SK-N-SH (cell line): ENCODE results near the gene DNAJC16. TPM values are rescaled to one million over a fixed set of nuclear protein-coding genes. Genes with fewer than 3 reads are reported as not detected.

Experiments used
- CTCF ChIA-PET: fragments of 300-600, 350-600 bp; formaldehyde crosslinking; extraction: SDS; loops from one replicate; lab custom pipeline; 2021; lab: Yijun Ruan, JAX
- POLR2A ChIA-PET: fragments of 350-600 bp; sonication (Branson Sonifier 250); formaldehyde crosslinking; extraction: SDS; loops from one replicate; lab custom pipeline; 2020; ENCODE audit warnings: antibody characterized with exemption, inconsistent platforms; lab: Yijun Ruan, JAX
- DNase-seq: peaks from one replicate; pipeline ENCODE4 v3.0.0; 2012
- H2AFZ ChIP-seq: fragments of 200-600 bp; sonication (generic); 2 replicates; pipeline ENCODE4 v1.8.1; 2016; ENCODE audit warnings: antibody characterized with exemption, mild to moderate bottlenecking, low read depth
- H3F3A ChIP-seq: fragments of 200-600 bp; sonication (generic); replicated peaks from 2 replicates; pipeline ENCODE3; 2016; ENCODE audit warnings: antibody characterized with exemption, mild to moderate bottlenecking; ENCODE audit not compliant: insufficient read depth
- H3K27ac ChIP-seq, 2 experiments: fragments of 200-500 bp in 1 of 2; fragments of 200-600 bp in 1 of 2; sonication (Bioruptor generic) in 1 of 2; sonication (generic), shearing (Covaris generic) in 1 of 2; 2 replicates each; pipeline versions ENCODE4 v1.5.1 to v1.6.1; 2014 to 2016; ENCODE audit warnings: low read depth in 2 of 2, inconsistent platforms in 1 of 2, low read length in 1 of 2, mild to moderate bottlenecking in 1 of 2, mixed read lengths in 1 of 2
- H3K27me3 ChIP-seq: fragments of 200-600 bp; sonication (generic), shearing (Covaris generic); 2 replicates; pipeline ENCODE4 v1.6.1; 2016; ENCODE audit warnings: mixed run types; ENCODE audit not compliant: insufficient read depth
- H3K36me3 ChIP-seq, 2 experiments: fragments of 200-500 bp in 1 of 2; fragments of 200-600 bp in 1 of 2; sonication (Bioruptor generic) in 1 of 2; sonication (generic) in 1 of 2; replicated peaks in 1 of 2; 2 replicates each; pipeline versions ENCODE3 to v1.5.1; 2014 to 2016; ENCODE audit warnings: low read length in 1 of 2, mild to moderate bottlenecking in 1 of 2; ENCODE audit not compliant: insufficient read depth in 2 of 2, control insufficient read depth in 1 of 2
- H3K4me1 ChIP-seq, 2 experiments: fragments of 200-500 bp in 1 of 2; fragments of 200-600 bp in 1 of 2; sonication (Bioruptor generic) in 1 of 2; sonication (generic), shearing (Covaris generic) in 1 of 2; 2 replicates each; pipeline versions ENCODE4 v1.5.1 to v1.6.1; 2014 to 2016; ENCODE audit warnings: low read depth in 1 of 2, low read length in 1 of 2, mixed run types in 1 of 2; ENCODE audit not compliant: insufficient read depth in 2 of 2, control insufficient read depth in 1 of 2
- H3K4me2 ChIP-seq: fragments of 200-600 bp; sonication (generic), shearing (Covaris generic); 2 replicates; pipeline ENCODE4 v1.6.1; 2017; ENCODE audit warnings: mixed run types
- H3K4me3 ChIP-seq, 2 experiments: fragments of 200-500 bp in 1 of 2; fragments of 200-600 bp in 1 of 2; sonication (Bioruptor generic) in 1 of 2; sonication (generic), shearing (Covaris generic) in 1 of 2; 2 replicates each; pipeline versions ENCODE4 v1.5.1 to v1.8.1; 2014 to 2016; ENCODE audit warnings: low read depth in 2 of 2, inconsistent platforms in 1 of 2, low read length in 1 of 2, mild to moderate bottlenecking in 1 of 2, mixed read lengths in 1 of 2, moderate library complexity in 1 of 2
- H3K79me2 ChIP-seq: fragments of 200-600 bp; sonication (generic); 2 replicates; pipeline ENCODE4 v1.8.1; 2017; ENCODE audit warnings: mild to moderate bottlenecking; ENCODE audit not compliant: insufficient read depth
- H3K9ac ChIP-seq: fragments of 200-600 bp; sonication (generic); 2 replicates; pipeline ENCODE4 v1.6.1; 2017; ENCODE audit warnings: mixed run types
- H3K9me2 ChIP-seq: fragments of 200-600 bp; sonication (generic); 2 replicates; pipeline ENCODE4 v1.6.1; 2017; ENCODE audit warnings: mixed run types
- H3K9me3 ChIP-seq: fragments of 200-600 bp; sonication (generic); 2 replicates; pipeline ENCODE4 v1.6.1; 2017; ENCODE audit warnings: mixed run types, mild to moderate bottlenecking, moderate library complexity
- H4K20me1 ChIP-seq: fragments of 200-600 bp; sonication (generic); 2 replicates; pipeline ENCODE4 v1.6.1; 2017; ENCODE audit warnings: mild to moderate bottlenecking, mixed run types; ENCODE audit not compliant: insufficient read depth
- EZH2phosphoT487 ChIP-seq: fragments of 200-600 bp; sonication (generic); IDR thresholded peaks from 2 replicates; pipeline ENCODE4 v1.6.1; 2017; ENCODE audit warnings: low read depth, mixed run types, mild to moderate bottlenecking, antibody characterized with exemption, moderate library complexity, borderline replicate concordance
- FOSL2 ChIP-seq: IDR thresholded peaks from 2 replicates; pipeline ENCODE4 v1.4.0; 2012; ENCODE audit warnings: low read depth, mild to moderate bottlenecking, moderate library complexity, borderline replicate concordance
- GABPA ChIP-seq: IDR thresholded peaks from 2 replicates; pipeline ENCODE4 v1.4.0; 2012; ENCODE audit warnings: low read depth, mild to moderate bottlenecking
- NRF1 ChIP-seq: IDR thresholded peaks from 2 replicates; pipeline ENCODE4 v1.6.1; 2012; ENCODE audit warnings: low read depth, mild to moderate bottlenecking, low read length
- RAD21 ChIP-seq: IDR thresholded peaks from 2 replicates; pipeline ENCODE4 v1.6.1; 2012; ENCODE audit warnings: mild to moderate bottlenecking, low read length
- RXRA ChIP-seq: IDR thresholded peaks from 2 replicates; pipeline ENCODE4 v1.4.0; 2012; ENCODE audit warnings: low read depth, mild to moderate bottlenecking, borderline replicate concordance
- SMC3 ChIP-seq: IDR thresholded peaks from 2 replicates; pipeline ENCODE4 v1.6.1; 2012; ENCODE audit warnings: low read depth, low read length, improper control_type of control experiment
- TCF12 ChIP-seq: IDR thresholded peaks from 2 replicates; pipeline ENCODE4 v1.4.0; 2012
- TEAD4 ChIP-seq: IDR thresholded peaks from 2 replicates; pipeline ENCODE4 v1.4.0; 2012; ENCODE audit warnings: mild to moderate bottlenecking, borderline replicate concordance; ENCODE audit not compliant: insufficient read depth
- USF2 ChIP-seq: fragments of 150-350 bp; IDR thresholded peaks from 2 replicates; pipeline ENCODE4 v1.6.1; 2017; ENCODE audit warnings: antibody characterized with exemption, low read length, low read depth, borderline replicate concordance
- YY1 ChIP-seq: IDR thresholded peaks from 2 replicates; pipeline ENCODE4 v1.4.0; 2012; ENCODE audit warnings: low read depth, mild to moderate bottlenecking
- WGBS: methylation state at CpG from one replicate; pipeline ENCODE4 v1.1.6; 2017; ENCODE audit warnings: low lambda C conversion rate; 5-methylcytosine and 5-hydroxymethylcytosine counted together
- polyA plus RNA-seq, 3 experiments: library from polyadenylated mRNA; depleted of rRNA; stranded (reverse); fragments of >200 nt; gene quantifications; 2 replicates each; pipeline ENCODE4 v1.2.3, GENCODE V29; 2012
- TF ChIP-seq, protein P1 (sequence below): IDR thresholded peaks from 2 replicates; pipeline ENCODE4; 2012
- TF ChIP-seq, protein P2 (sequence below): fragments of 150-350 bp; IDR thresholded peaks from 2 replicates; pipeline ENCODE4 v1.6.1; 2016; ENCODE audit warnings: mild to moderate bottlenecking, low read depth, low read length
- TF ChIP-seq, protein P3 (sequence below): IDR thresholded peaks from 2 replicates; pipeline ENCODE4 v1.4.0; 2012; ENCODE audit warnings: low read depth, borderline replicate concordance
- TF ChIP-seq, protein P4 (sequence below): IDR thresholded peaks from 2 replicates; pipeline ENCODE4 v1.4.0; 2012; ENCODE audit warnings: low read depth

Gene DNAJC16
- polyA plus RNA-seq, 1 of the 3 experiments (the other 2 are of a cell fraction) = 8.4 TPM

GRCh38 chr1:15620155-15620545 is 93.5 kb downstream of the DNAJC16 start:
- ChIA-PET CTCF (interaction anchor here (0.7 to 1.0 kb wide), 2 partner anchors 47 to 121 kb away, joined by 3 read pairs; no protein-coding TSS in a partner anchor), POLR2A (no interaction called here)
- DNase-seq = no peak
- peak overlapping the region; percentile 45; the same call in 1 of the 2 replicates for H3K4me2 ChIP-seq
- H3K9ac ChIP-seq = peak overlapping the region; percentile 25; the same call in 1 of the 2 replicates
- H3K4me1 ChIP-seq = peaks cover 3 to 23% of the 10 kb centered on the region in 2 experiments
- H3F3A ChIP-seq = peaks cover 33% of the 10 kb centered on the region
- H3K36me3 ChIP-seq = peaks cover 0 to 7% of the 10 kb centered on the region in 2 experiments
- H4K20me1 ChIP-seq = peaks cover 42% of the 10 kb centered on the region
- H3K27ac ChIP-seq = peak overlapping the region in 1 of 2 experiments; percentile 92; a peak in 2 of 4 replicates
- no peaks in the 10 kb centered on the region for H3K9me2 ChIP-seq
- H3K9me3 ChIP-seq = no peaks in the 10 kb centered on the region
- no peak overlapping the region for H2AFZ ChIP-seq
- 19% methylated on average over 1 of the region's 1 CpG for WGBS
- no peak for TF ChIP-seq YY1
- TF ChIP-seq, protein P1, sequence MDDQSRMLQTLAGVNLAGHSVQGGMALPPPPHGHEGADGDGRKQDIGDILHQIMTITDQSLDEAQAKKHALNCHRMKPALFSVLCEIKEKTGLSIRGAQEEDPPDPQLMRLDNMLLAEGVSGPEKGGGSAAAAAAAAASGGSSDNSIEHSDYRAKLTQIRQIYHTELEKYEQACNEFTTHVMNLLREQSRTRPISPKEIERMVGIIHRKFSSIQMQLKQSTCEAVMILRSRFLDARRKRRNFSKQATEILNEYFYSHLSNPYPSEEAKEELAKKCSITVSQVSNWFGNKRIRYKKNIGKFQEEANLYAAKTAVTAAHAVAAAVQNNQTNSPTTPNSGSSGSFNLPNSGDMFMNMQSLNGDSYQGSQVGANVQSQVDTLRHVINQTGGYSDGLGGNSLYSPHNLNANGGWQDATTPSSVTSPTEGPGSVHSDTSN = 0 out of 2 replicates have a peak, but pooled peaks have one; percentile 16
- peak; percentile 18; the same call in 1 of the 2 replicates for TF ChIP-seq FOSL2
- peaks cover 77% of the 10 kb centered on the region for H3K79me2 ChIP-seq
- H3K4me3 ChIP-seq = 0 out of 4 replicates have a peak overlapping the region, but pooled peaks of 1 of the 2 experiments have one; percentile 5
- no peaks in the 10 kb centered on the region for H3K27me3 ChIP-seq

DNA sequence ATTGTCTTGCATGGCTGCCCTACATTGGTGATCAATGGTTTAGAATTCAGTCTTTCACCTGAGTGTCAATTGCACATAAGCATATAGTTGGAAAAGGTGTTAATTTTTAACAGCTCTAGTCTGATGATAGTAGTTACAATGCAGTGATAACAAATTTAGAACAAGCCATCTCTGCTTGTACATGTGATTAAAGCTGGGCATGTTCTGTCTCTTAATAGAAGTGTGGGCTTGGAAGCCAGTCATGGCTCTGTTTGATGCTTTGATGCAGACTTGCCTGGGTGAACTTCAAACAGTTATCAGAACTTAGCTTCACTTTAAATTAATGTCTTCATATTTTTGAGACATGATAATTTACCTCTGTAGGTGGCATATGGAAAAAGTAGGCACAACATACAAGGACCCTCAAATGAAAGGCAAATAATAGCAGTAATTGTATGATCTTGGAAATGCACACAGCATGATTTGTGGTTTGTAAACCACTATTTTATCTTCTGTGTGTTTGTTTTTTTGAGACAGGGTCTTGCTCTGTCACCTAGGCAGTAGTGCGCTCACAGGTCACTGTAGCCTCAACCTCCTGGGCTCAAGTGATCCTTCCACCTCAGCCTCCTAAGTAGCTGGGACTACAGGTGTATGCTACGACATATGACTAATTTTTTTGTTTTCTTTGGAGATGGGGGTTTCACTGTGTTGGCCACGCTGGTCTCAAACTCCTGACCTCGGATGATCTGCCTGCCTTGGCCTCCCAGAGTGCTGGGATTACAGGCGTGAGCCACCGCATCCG is 94.4 kb downstream of the DNAJC16 start:
- Histone ChIP-seq H3K9me3 (no peaks in the 10 kb centered on the region), H2AFZ (no peak overlapping the region), H3K4me2 (peak overlapping the region; percentile 45), H3K79me2 (peaks cover 86% of the 10 kb centered on the region), H3K27ac (peak overlapping the region in 1 of 2 experiments; percentile 92; a peak in 2 of 4 replicates), H3K36me3 (peaks cover 0 to 7% of the 10 kb centered on the region in 2 experiments), H3K27me3 (no peaks in the 10 kb centered on the region), H3K4me3 (no peak overlapping the region), H3K9ac (no peak overlapping the region), H3K9me2 (no peaks in the 10 kb centered on the region), H3F3A (peaks cover 33% of the 10 kb centered on the region), H4K20me1 (peaks cover 51% of the 10 kb centered on the region), H3K4me1 (peaks cover 3 to 23% of the 10 kb centered on the region in 2 experiments)
- no peak for TF ChIP-seq RXRA
- TF ChIP-seq GABPA = no peak
- TF ChIP-seq, protein P1 = no peak
- TF ChIP-seq, protein P2, sequence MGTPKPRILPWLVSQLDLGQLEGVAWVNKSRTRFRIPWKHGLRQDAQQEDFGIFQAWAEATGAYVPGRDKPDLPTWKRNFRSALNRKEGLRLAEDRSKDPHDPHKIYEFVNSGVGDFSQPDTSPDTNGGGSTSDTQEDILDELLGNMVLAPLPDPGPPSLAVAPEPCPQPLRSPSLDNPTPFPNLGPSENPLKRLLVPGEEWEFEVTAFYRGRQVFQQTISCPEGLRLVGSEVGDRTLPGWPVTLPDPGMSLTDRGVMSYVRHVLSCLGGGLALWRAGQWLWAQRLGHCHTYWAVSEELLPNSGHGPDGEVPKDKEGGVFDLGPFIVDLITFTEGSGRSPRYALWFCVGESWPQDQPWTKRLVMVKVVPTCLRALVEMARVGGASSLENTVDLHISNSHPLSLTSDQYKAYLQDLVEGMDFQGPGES = no peak
- TF ChIP-seq, protein P3, sequence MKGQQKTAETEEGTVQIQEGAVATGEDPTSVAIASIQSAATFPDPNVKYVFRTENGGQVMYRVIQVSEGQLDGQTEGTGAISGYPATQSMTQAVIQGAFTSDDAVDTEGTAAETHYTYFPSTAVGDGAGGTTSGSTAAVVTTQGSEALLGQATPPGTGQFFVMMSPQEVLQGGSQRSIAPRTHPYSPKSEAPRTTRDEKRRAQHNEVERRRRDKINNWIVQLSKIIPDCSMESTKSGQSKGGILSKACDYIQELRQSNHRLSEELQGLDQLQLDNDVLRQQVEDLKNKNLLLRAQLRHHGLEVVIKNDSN = no peak
- TF ChIP-seq TCF12 = no peak
- no peak for TF ChIP-seq RAD21
- no peak for TF ChIP-seq SMC3
- no peak for TF ChIP-seq YY1
- TF ChIP-seq TEAD4 = no peak
- no peak for TF ChIP-seq EZH2phosphoT487
- no peak for TF ChIP-seq USF2
- TF ChIP-seq NRF1 = no peak
- TF ChIP-seq, protein P4, sequence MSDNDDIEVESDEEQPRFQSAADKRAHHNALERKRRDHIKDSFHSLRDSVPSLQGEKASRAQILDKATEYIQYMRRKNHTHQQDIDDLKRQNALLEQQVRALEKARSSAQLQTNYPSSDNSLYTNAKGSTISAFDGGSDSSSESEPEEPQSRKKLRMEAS = no peak
- 94% methylated on average over 7 of the region's 7 CpGs for WGBS
- CTCF ChIA-PET = interaction anchor here (0.7 to 1.0 kb wide), 2 partner anchors 40 to 48 kb away, joined by 3 read pairs; no protein-coding TSS in a partner anchor
- POLR2A ChIA-PET = no interaction called here
- no peak for DNase-seq
